Measurements from ENCODE around the gene PGBD1. TPM values are rescaled to one million over a fixed set of nuclear protein-coding genes. Genes with fewer than 3 reads are reported as not detected.
A peak's percentile ranks its signal among the peaks of the same experiment; 100 is the strongest.

Gene PGBD1
- total and polyA plus RNA-seq, 2 of the 13 experiments (the other 11 are each of a cell fraction or from before 2014, with no cell fraction given), result 3.6 to 6.9 TPM

GRCh38 chr6:28349892-28350737 lies 68.7 kb downstream of the PGBD1 start, which contains the start of gene ZKSCAN3 (continued):
- TF ChIP-seq FUBP1 (CRISPR knock-in tag; IDR thresholded peaks at IDR 0.05; ENCODE audit: borderline replicate concordance) (no peak), ZXDC (CRISPR knock-in tag; IDR thresholded peaks at IDR 0.05) (peak; percentile 92; the same call in 1 of the 2 replicates), KLF6 (CRISPR knock-in tag; IDR thresholded peaks at IDR 0.05) (peak; percentile 86), FLYWCH1 (CRISPR knock-in tag; IDR thresholded peaks at IDR 0.05) (no peak), HOXD1 (CRISPR knock-in tag; IDR thresholded peaks at IDR 0.05) (no peak), HINFP (CRISPR knock-in tag; IDR thresholded peaks at IDR 0.05; ENCODE audit: low read depth) (no peak), EZH2 (conservative IDR thresholded peaks at IDR 0.05; ENCODE audit: low read depth, low read length) (no peak), SRSF4 (IDR thresholded peaks at IDR 0.05; ENCODE audit: low read depth, low read length, poor library complexity, severe bottlenecking) (no peak), ZNF407 (CRISPR knock-in tag; IDR thresholded peaks at IDR 0.05; ENCODE audit: not compliant biosample characterization) (no peak), ZNF251 (CRISPR knock-in tag; IDR thresholded peaks at IDR 0.05) (no peak), CBX1 (IDR thresholded peaks at IDR 0.05; ENCODE audit: low read depth) (no peak), NCOA5 (CRISPR knock-in tag; IDR thresholded peaks at IDR 0.05) (no peak), CHD2 (IDR thresholded peaks at IDR 0.05; ENCODE audit: low read depth, low read length) (no peak), AGO1 (IDR thresholded peaks at IDR 0.05; ENCODE audit: low read depth, low read length, poor library complexity, severe bottlenecking) (no peak)

Measured in HepG2 (cell line).